Fibroblast of skin of left quadriceps (primary cell): Measurements from ENCODE around the gene RAB9A.
"Not testable (repeated sequence)": the region's sequence is repeated elsewhere in the genome, so short reads cannot be mapped to it uniquely, and the experiment has no call there.

Experiments
- DNase-seq, 2 experiments: peaks; one replicate each; pipeline ENCODE4 v3.0.0-alpha.2; 2013; ENCODE audit warnings: low read depth in 2 of 2

The RAB9A gene

GRCh38 chrX:13700380-13700779 is 11.5 kb downstream of the RAB9A start:
- DNase-seq = no peak

GRCh38 chrX:13702111-13702789 is 13.3 kb downstream of the RAB9A start:
- no peak for DNase-seq

GRCh38 chrX:13703135-13703534 is 14.2 kb downstream of the RAB9A start:
- DNase-seq = no peak

- DNase-seq = no peak
These were observed 14.7 kb downstream of the RAB9A start for GRCh38 chrX:13703589-13703988.

- DNase-seq = no peak
These were observed 22.2 kb downstream of the RAB9A start for GRCh38 chrX:13711141-13711540.

GRCh38 chrX:13716455-13716854 is 27.5 kb downstream of the RAB9A start:
- DNase-seq = no peak

GRCh38 chrX:13716905-13717304 is 28.0 kb downstream of the RAB9A start:
- no peak for DNase-seq

GRCh38 chrX:13717700-13718472 is 29.0 kb downstream of the RAB9A start:
- DNase-seq = peak in 1 of 2 experiments; percentile 20

- no peak for DNase-seq
These were observed 30.4 kb downstream of the RAB9A start for GRCh38 chrX:13719192-13719856.

GRCh38 chrX:13721371-13721770 is 32.4 kb downstream of the RAB9A start:
- no peak for DNase-seq

- peak in 1 of 2 experiments; percentile 20 for DNase-seq
These were observed 33.0 kb downstream of the RAB9A start for GRCh38 chrX:13721819-13722519.

GRCh38 chrX:13724878-13725277 is 36.0 kb downstream of the RAB9A start:
- DNase-seq = not testable (repeated sequence)

GRCh38 chrX:13726583-13726982 is 37.7 kb downstream of the RAB9A start:
- not testable (repeated sequence) for DNase-seq

- DNase-seq = not testable (repeated sequence)
These were observed 41.6 kb downstream of the RAB9A start for GRCh38 chrX:13730523-13730922.

- no peak for DNase-seq
These were observed 43.5 kb downstream of the RAB9A start for GRCh38 chrX:13732246-13733067.

GRCh38 chrX:13733506-13733905 is 44.6 kb downstream of the RAB9A start:
- DNase-seq = no peak

- peak; percentile 80 to 82 for DNase-seq
These were observed 45.6 kb downstream of the RAB9A start, which contains the start of the genes OFD1 and TRAPPC2 for GRCh38 chrX:13734278-13735172. Gene OFD1, plus strand, starts transcription at chrX:13734748. Its CDS starts 324 bp downstream, at chrX:13735072. Gene TRAPPC2, minus strand, starts transcription at chrX:13734620. Its CDS starts 14,657 bp downstream, at chrX:13719963.

- no peak for DNase-seq
These were observed 52.8 kb downstream of the RAB9A start for GRCh38 chrX:13741695-13742094.

GRCh38 chrX:13742397-13743176 is 53.7 kb downstream of the RAB9A start:
- no peak for DNase-seq
